WI38 (cell line): ENCODE measurements around the gene BLOC1S1.

Source experiments
- H3K4me3 ChIP-seq: 2 replicates; pipeline ENCODE4 v1.5.1; 2011; ENCODE audit warnings: low read depth, mild to moderate bottlenecking, control low read depth, low read length
- TF ChIP-seq, protein P1 (sequence below): IDR thresholded peaks from 2 replicates; pipeline ENCODE4 v1.5.1; 2012; ENCODE audit warnings: low read depth, mild to moderate bottlenecking, control low read depth, low read length

The BLOC1S1 gene

DNA sequence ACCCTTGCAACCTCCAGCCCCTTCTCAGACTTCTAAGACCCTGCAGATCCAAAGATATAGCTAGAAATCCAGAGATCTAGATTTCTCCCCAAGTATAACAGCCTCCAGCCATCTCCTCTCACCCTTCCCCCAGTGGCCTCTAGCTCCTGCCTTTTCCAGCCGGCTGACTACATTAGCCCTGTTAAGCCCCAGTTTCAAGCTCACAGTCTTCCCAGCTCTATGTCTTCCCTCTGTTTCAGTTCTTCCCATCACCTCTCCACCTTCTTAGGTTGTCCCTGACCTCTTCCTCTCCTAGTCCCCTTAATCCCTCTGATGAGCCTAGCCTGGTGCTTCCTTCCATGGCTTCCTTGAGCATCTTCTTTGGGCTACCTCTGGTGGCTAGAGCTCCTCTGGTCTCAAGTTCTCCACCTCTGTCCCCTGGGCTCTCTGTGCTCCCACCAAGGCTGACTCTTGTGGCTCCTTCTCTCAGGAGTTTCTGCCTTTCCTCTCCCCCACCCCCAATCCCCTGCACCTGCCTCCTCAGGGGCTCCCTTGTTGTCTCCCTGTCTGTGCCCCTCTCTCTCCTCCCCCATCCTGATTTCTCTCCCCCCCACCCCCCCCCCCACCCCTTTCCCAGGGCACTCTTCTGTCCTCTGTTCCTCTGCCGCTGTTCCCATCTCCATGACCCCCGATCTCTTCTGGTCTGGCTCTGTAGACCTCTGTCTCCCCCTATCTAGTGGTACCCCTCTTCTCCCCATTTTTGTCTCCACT lies 26.3 kb downstream of the BLOC1S1 start:
- H3K4me3 ChIP-seq = peak overlapping the region; percentile 50
- TF ChIP-seq, protein P1, sequence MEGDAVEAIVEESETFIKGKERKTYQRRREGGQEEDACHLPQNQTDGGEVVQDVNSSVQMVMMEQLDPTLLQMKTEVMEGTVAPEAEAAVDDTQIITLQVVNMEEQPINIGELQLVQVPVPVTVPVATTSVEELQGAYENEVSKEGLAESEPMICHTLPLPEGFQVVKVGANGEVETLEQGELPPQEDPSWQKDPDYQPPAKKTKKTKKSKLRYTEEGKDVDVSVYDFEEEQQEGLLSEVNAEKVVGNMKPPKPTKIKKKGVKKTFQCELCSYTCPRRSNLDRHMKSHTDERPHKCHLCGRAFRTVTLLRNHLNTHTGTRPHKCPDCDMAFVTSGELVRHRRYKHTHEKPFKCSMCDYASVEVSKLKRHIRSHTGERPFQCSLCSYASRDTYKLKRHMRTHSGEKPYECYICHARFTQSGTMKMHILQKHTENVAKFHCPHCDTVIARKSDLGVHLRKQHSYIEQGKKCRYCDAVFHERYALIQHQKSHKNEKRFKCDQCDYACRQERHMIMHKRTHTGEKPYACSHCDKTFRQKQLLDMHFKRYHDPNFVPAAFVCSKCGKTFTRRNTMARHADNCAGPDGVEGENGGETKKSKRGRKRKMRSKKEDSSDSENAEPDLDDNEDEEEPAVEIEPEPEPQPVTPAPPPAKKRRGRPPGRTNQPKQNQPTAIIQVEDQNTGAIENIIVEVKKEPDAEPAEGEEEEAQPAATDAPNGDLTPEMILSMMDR = no peak

DNA sequence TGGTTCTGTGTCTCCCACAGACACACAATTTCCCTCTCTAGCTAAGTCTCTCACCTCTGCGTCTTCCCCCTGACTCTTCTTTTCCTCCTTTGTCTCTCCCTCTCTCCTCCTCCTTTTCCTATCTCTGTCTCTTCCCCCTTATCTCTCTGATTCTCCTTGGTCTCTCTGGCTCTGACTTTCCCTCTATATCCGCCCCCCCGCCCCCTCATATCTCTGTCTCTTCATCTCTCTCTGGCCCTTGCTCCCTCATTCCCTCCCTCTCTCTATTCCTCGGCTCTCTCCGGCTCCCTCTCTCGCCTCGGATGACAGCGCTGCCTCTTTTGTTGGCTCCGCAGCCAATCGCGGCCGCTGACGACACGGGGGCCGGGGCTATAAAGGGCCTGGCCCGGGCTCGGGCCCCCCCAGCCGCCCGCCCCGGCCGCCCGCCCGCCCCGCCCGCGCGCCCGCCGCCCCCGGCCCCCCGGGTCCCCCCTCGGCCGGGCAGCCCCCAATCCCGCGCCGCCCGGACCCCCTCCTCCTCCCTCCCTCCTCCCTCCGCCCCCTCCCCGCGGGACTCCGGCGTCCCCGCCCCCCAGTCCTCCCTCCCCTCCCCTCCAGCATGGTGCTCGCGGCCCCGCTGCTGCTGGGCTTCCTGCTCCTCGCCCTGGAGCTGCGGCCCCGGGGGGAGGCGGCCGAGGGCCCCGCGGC lies 27.0 kb downstream of the BLOC1S1 start, which contains the start of gene GDF11:
GDF11 (plus strand) TSS at position 404 of the 687 bp plus-strand sequence; CDS start at position 599, 195 bp downstream.
- H3K4me3 ChIP-seq = peak within 1 kb of the TSS; percentile 58

DNA sequence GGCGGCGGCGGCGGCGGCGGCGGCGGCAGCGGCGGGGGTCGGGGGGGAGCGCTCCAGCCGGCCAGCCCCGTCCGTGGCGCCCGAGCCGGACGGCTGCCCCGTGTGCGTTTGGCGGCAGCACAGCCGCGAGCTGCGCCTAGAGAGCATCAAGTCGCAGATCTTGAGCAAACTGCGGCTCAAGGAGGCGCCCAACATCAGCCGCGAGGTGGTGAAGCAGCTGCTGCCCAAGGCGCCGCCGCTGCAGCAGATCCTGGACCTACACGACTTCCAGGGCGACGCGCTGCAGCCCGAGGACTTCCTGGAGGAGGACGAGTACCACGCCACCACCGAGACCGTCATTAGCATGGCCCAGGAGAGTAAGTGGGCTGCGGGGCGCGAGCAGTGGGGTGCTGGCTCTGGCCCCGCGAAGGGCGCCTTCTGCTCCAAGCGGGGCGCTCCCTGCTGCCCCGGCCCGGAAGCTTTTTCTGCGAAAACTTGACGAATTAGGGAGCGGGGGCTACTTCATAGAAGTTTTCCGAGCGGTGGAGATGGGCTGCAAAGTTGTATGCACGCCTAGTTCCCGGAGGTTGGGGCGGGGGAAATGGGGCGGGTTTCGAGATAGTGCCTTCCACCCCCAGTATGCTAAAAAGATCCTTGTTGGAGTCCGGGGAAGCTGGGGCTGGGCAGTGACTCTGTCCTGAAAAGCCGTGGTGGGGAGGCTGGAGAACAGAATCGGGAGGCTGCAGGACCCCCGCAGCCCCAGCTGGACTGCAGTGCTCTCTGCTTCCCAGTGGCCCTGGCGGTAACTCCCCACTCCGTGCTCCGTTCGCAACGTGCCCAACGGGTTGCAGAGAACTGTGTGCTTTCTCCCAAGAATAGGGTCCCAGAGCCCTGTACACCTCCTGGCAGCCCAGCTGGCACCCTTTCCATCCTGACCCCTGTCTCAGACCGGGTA lies 27.8 kb downstream of the BLOC1S1 start:
- peak overlapping the region; percentile 58 for H3K4me3 ChIP-seq
- TF ChIP-seq, protein P1 = no peak

More for the DNA sequence above, 27.0 kb downstream of the BLOC1S1 start, which contains the start of gene GDF11:
- TF ChIP-seq, protein P1 = no peak

DNA sequence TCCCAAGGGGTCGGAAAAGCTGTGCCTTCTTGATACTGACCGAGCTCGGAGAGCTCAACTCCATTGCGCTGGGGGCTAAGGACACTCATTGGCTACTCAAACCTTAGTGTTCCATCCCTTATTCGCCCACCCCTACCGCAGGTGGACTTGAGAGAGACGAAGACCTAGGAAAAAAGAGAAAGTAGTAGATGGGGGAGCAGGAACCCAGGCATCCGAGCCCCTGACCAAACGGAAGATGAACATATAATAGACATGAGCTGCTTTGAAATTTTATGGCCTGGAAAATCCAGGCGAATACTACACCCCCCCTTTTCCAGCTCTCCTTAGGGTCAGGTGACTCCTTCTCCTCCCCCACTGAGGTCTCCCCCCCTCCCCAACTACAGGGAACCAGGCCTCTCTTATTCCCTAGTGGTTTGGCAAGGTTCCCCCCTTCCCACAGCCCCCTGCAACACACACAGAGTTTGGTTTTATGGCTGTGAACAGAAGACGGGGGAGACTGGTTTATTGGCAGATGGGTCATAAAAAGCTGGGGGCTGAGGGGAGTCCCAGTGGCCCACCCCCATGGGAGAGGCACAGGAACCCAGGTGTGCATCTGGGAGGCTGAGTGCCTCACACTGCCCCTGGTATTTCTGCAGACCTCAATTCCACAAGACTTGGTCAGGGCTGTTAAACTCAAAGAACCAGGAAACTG lies 28.6 kb downstream of the BLOC1S1 start:
- peak overlapping the region; percentile 58 for H3K4me3 ChIP-seq
- TF ChIP-seq, protein P1 = no peak

DNA sequence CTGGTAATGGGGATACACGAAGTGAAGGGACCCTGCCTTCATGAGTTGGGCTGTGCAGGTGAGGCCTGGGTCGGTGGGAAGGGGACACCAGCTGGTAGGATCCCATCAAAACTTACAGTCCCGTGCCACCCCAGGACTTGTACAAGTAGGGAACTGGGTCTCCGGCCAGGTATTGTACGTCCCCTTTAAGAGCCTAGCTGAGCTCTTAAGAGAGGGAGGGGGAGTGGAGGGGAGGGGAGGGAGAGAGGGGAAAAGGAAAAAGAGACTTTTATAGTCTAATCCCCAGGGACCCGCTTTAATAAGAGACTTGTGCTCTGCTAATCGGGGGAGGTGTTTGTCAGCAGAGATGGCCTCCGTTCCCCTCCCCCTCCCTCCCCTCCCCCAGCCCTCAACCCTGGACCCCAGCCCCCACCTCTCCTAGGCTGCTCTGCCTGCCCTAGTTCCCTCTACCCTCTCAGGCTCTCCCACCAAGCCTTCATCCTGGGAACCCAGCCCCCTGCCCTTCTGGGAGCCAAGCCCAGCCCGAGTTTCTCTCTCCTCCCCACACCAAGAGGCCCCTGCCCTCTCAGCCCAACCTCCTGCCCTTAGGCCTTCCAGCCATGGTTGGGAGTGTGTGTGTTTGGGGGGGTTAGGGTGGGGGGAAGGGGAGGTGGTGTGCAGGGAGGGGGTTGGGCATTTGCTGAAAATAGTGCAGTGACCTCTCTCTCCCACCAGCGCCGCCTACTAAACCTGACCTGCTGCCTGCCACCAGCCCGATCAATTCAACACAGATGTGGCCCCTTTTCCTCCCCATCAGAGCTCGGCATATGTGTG lies 29.7 kb downstream of the BLOC1S1 start:
- no peak overlapping the region for H3K4me3 ChIP-seq

More for the DNA sequence above, 29.7 kb downstream of the BLOC1S1 start:
- TF ChIP-seq, protein P1 = no peak
